Osteoblast (primary cell): Measurements from ENCODE around the gene LCLAT1. TPM values are rescaled to one million over a fixed set of nuclear protein-coding genes. Genes with fewer than 3 reads are reported as not detected.

Source experiments
- DNase-seq: peaks from one replicate; pipeline ENCODE4 v3.0.0; 2011; ENCODE audit warnings: low spot score, mixed read lengths; ENCODE audit not compliant: insufficient read length; ENCODE audit errors: missing footprints
- H2AFZ ChIP-seq: 2 replicates; pipeline ENCODE4 v1.6.0; 2011; ENCODE audit warnings: mild to moderate bottlenecking, low read length
- H3K27ac ChIP-seq: 2 replicates; pipeline ENCODE4 v1.5.1; 2011; ENCODE audit warnings: mild to moderate bottlenecking, low read depth, low read length, moderate library complexity
- H3K27me3 ChIP-seq: 2 replicates; pipeline ENCODE4 v1.6.0; 2012; ENCODE audit warnings: mild to moderate bottlenecking, control low read depth, inconsistent platforms, low read length, moderate library complexity; ENCODE audit not compliant: insufficient read depth
- H3K36me3 ChIP-seq: 2 replicates; pipeline ENCODE4 v1.5.1; 2011; ENCODE audit warnings: mild to moderate bottlenecking, low read length, control low read depth, moderate library complexity; ENCODE audit not compliant: insufficient read depth
- H3K4me1 ChIP-seq: 2 replicates; pipeline ENCODE4 v1.5.1; 2011; ENCODE audit warnings: mild to moderate bottlenecking, low read length, control low read depth, moderate library complexity; ENCODE audit not compliant: insufficient read depth
- H3K4me2 ChIP-seq: 2 replicates; pipeline ENCODE4 v1.6.0; 2011; ENCODE audit warnings: mild to moderate bottlenecking, low read length; ENCODE audit not compliant: insufficient read depth
- H3K4me3 ChIP-seq: fragments of 200-600 bp; sonication (generic); 3 replicates; pipeline ENCODE4 v1.5.1; 2012; ENCODE audit warnings: mild to moderate bottlenecking, low read length, inconsistent platforms; ENCODE audit not compliant: insufficient read depth
- H3K79me2 ChIP-seq: 2 replicates; pipeline ENCODE4 v1.6.0; 2012; ENCODE audit warnings: mild to moderate bottlenecking, low read length, control low read depth, inconsistent platforms; ENCODE audit not compliant: insufficient read depth
- H3K9me3 ChIP-seq: 2 replicates; pipeline ENCODE4 v1.5.1; 2011; ENCODE audit warnings: low read depth, low read length, control low read depth
- H4K20me1 ChIP-seq: 2 replicates; pipeline ENCODE4 v1.6.0; 2012; ENCODE audit warnings: mild to moderate bottlenecking, low read length, control low read depth; ENCODE audit not compliant: insufficient read depth
- total RNA-seq: library from RNA; depleted of rRNA; stranded (reverse); fragments of >200 nt; gene quantifications from 2 replicates; pipeline ENCODE4 v1.2.3, GENCODE V29; 2012
- TF ChIP-seq, protein P1 (sequence below): IDR thresholded peaks from 2 replicates; pipeline ENCODE4 v1.5.1; 2011; ENCODE audit warnings: mild to moderate bottlenecking, low read depth, low read length, moderate library complexity; ENCODE audit errors: extremely low read depth

LCLAT1 gene
- total RNA-seq, 1 donor = 29.7 TPM

DNA sequence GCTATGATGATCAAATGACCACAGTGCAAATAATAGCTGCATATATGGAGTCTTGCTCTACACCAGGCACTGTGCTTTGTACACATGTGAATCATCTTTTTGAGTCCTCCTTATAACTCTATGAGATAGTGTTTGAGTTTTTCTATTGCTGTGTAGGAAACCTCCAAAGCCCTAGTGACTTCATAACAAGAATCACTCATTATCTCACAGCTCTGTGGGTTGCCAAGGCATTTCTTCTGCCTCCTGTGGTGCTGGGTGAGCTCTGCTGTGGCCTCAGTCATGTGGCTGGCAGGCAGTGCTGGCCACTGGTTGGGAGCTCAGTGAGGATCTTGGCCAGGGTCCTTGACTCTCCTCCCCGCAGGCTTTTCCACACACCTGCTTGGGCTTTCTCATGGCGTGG is 206.8 kb downstream of the LCLAT1 start:
- Histone ChIP-seq H2AFZ (no peak overlapping the region), H3K36me3 (no peaks in the 10 kb centered on the region), H3K27ac (peak overlapping the region; percentile 15), H3K27me3 (no peaks in the 10 kb centered on the region), H4K20me1 (no peaks in the 10 kb centered on the region), H3K4me2 (peak overlapping the region; percentile 16), H3K79me2 (no peaks in the 10 kb centered on the region), H3K9me3 (no peaks in the 10 kb centered on the region), H3K4me1 (peaks cover 15% of the 10 kb centered on the region), H3K4me3 (no peak overlapping the region)
- DNase-seq = peak; percentile 72
- TF ChIP-seq, protein P1, sequence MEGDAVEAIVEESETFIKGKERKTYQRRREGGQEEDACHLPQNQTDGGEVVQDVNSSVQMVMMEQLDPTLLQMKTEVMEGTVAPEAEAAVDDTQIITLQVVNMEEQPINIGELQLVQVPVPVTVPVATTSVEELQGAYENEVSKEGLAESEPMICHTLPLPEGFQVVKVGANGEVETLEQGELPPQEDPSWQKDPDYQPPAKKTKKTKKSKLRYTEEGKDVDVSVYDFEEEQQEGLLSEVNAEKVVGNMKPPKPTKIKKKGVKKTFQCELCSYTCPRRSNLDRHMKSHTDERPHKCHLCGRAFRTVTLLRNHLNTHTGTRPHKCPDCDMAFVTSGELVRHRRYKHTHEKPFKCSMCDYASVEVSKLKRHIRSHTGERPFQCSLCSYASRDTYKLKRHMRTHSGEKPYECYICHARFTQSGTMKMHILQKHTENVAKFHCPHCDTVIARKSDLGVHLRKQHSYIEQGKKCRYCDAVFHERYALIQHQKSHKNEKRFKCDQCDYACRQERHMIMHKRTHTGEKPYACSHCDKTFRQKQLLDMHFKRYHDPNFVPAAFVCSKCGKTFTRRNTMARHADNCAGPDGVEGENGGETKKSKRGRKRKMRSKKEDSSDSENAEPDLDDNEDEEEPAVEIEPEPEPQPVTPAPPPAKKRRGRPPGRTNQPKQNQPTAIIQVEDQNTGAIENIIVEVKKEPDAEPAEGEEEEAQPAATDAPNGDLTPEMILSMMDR = no peak

DNA sequence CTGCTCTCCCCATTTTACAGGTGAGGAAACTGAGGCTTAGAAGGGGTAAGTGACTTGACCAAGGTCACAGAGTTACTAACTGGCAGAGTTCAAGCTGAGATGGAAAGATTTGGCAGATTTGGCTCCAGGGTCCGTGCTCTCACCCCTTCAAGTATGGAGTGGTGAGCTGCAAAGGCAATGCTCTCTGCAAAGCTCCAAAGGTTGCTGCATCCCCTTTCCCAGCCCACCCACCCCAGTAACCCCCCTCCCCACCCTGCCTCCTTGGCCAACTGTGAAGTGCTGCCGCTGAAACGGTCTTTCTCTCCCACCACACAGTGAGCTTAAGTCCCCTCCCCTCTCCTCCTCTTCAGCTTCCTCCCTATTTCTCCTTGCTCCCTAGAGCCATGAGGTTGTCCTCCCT is 207.4 kb downstream of the LCLAT1 start:
- TF ChIP-seq, protein P1 = no peak
- Histone ChIP-seq H2AFZ (peak overlapping the region; percentile 15), H3K36me3 (no peaks in the 10 kb centered on the region), H3K4me3 (no peak overlapping the region), H3K27ac (peak overlapping the region; percentile 15), H3K79me2 (no peaks in the 10 kb centered on the region), H3K4me1 (peaks cover 15% of the 10 kb centered on the region), H4K20me1 (no peaks in the 10 kb centered on the region), H3K27me3 (no peaks in the 10 kb centered on the region), H3K9me3 (no peaks in the 10 kb centered on the region), H3K4me2 (peak overlapping the region; percentile 16)
- no peak for DNase-seq

DNA sequence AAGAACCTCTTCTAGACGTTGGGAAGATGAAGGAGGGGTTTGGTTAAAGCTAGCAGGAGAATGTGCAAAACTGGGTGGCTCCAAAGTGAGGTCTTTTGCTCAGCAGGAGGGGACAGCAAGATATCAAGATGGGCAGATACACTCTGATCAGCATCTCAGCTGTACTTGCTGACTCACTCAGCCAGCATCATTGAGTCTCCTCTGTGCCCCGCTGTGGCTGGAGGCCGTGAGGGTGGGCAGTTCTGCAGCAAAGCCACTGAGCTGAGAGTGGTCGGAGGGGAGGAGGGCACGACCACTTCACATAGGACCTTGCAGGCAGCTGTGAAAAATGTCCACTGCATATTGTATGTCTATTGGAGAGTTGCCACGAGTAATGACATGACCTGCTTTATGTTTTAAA is 208.2 kb downstream of the LCLAT1 start:
- H3K79me2 ChIP-seq = no peaks in the 10 kb centered on the region
- no peak overlapping the region for H3K4me2 ChIP-seq
- TF ChIP-seq, protein P1 = no peak
- no peak for DNase-seq
- no peak overlapping the region for H2AFZ ChIP-seq
- no peaks in the 10 kb centered on the region for H3K9me3 ChIP-seq
- no peaks in the 10 kb centered on the region for H3K27me3 ChIP-seq
- H3K36me3 ChIP-seq = no peaks in the 10 kb centered on the region
- H3K27ac ChIP-seq = peak overlapping the region; percentile 39
- H4K20me1 ChIP-seq = no peaks in the 10 kb centered on the region
- peaks cover 15% of the 10 kb centered on the region for H3K4me1 ChIP-seq
- H3K4me3 ChIP-seq = no peak overlapping the region

GRCh38 chr2:30655660-30656059 is 208.6 kb downstream of the LCLAT1 start:
- DNase-seq = peak; percentile 43
- H3K79me2 ChIP-seq = no peaks in the 10 kb centered on the region
- no peak overlapping the region for H3K4me2 ChIP-seq

More at GRCh38 chr2:30655660-30656059, 208.6 kb downstream of the LCLAT1 start:
- Histone ChIP-seq H3K4me3 (no peak overlapping the region), H3K9me3 (no peaks in the 10 kb centered on the region), H2AFZ (peak overlapping the region; percentile 17), H3K4me1 (peaks cover 15% of the 10 kb centered on the region), H3K36me3 (no peaks in the 10 kb centered on the region), H3K27ac (peak overlapping the region; percentile 39), H4K20me1 (no peaks in the 10 kb centered on the region), H3K27me3 (no peaks in the 10 kb centered on the region)
- TF ChIP-seq, protein P1 = no peak
